Central memory CD4-positive, alpha-beta T cell (primary cell): ENCODE data around the gene HTR5A.
"Not testable (repeated sequence)": the region's sequence is repeated elsewhere in the genome, so short reads cannot be mapped to it uniquely, and the experiment has no call there.

Source experiments
- DNase-seq: peaks from one replicate; pipeline ENCODE4 v3.0.0; 2022
- total RNA-seq, 3 experiments: gene quantifications; one replicate each; lab custom pipeline; 2026; lab: John Stamatoyannopoulos, UW

The HTR5A gene
- 0 reads per million in 3 experiments for total RNA-seq

GRCh38 chr7:155069992-155070751, at the start of gene HTR5A:
TSS of gene HTR5A (plus strand) at chr7:155070324. CDS start at chr7:155070900, 576 bp downstream.
- peak; percentile 69 for DNase-seq

GRCh38 chr7:155020996-155021395, 49.1 kb upstream of the HTR5A start:
- no peak for DNase-seq

GRCh38 chr7:155021699-155022145, 48.4 kb upstream of the HTR5A start:
- DNase-seq = no peak

- no peak for DNase-seq
Observed at GRCh38 chr7:155027879-155028278, 42.2 kb upstream of the HTR5A start.

- no peak for DNase-seq
Observed at GRCh38 chr7:155032978-155033377, 37.1 kb upstream of the HTR5A start.

- not testable (repeated sequence) for DNase-seq
Observed at GRCh38 chr7:155034495-155034894, 35.6 kb upstream of the HTR5A start.

GRCh38 chr7:155038335-155038734, 31.8 kb upstream of the HTR5A start:
- no peak for DNase-seq

- no peak for DNase-seq
Observed at GRCh38 chr7:155043756-155044155, 26.4 kb upstream of the HTR5A start.

- no peak for DNase-seq
Observed at GRCh38 chr7:155048006-155048405, 22.1 kb upstream of the HTR5A start.

- no peak for DNase-seq
Observed at GRCh38 chr7:155051355-155051754, 18.8 kb upstream of the HTR5A start.

- DNase-seq = no peak
Observed at GRCh38 chr7:155053002-155053401, 17.1 kb upstream of the HTR5A start.

GRCh38 chr7:155054761-155055160, 15.4 kb upstream of the HTR5A start:
- no peak for DNase-seq

- no peak for DNase-seq
Observed at GRCh38 chr7:155057076-155057475, 13.0 kb upstream of the HTR5A start.

GRCh38 chr7:155058896-155059295, 11.2 kb upstream of the HTR5A start:
- DNase-seq = no peak

GRCh38 chr7:155059703-155060102, 10.4 kb upstream of the HTR5A start:
- DNase-seq = no peak

GRCh38 chr7:155062411-155062810, 7.7 kb upstream of the HTR5A start:
- no peak for DNase-seq

- DNase-seq = no peak
Observed at GRCh38 chr7:155064186-155064585, 5.9 kb upstream of the HTR5A start.

- no peak for DNase-seq
Observed at GRCh38 chr7:155066417-155066950, 3.6 kb upstream of the HTR5A start.

GRCh38 chr7:155071121-155071651, 1.1 kb downstream of the HTR5A start:
- DNase-seq = no peak

- DNase-seq = no peak
Observed at GRCh38 chr7:155071916-155072571, 1.9 kb downstream of the HTR5A start.

GRCh38 chr7:155073922-155074321, 3.8 kb downstream of the HTR5A start:
- no peak for DNase-seq

GRCh38 chr7:155084021-155084420, 13.9 kb downstream of the HTR5A start:
- DNase-seq = no peak

- no peak for DNase-seq
Observed at GRCh38 chr7:155084969-155085368, 14.8 kb downstream of the HTR5A start.

- no peak for DNase-seq
Observed at GRCh38 chr7:155090684-155091083, 20.6 kb downstream of the HTR5A start.
